GM12864 (cell line): ENCODE results near the gene MYF6.

Experiments
- DNase-seq: peaks from one replicate; pipeline ENCODE4 v3.0.0-alpha.2; 2011; ENCODE audit warnings: low read depth
- H3K4me3 ChIP-seq: 2 replicates; pipeline ENCODE4 v1.5.1; 2011; ENCODE audit warnings: mild to moderate bottlenecking, low read depth, low read length, control low read depth
- TF ChIP-seq, protein P1 (sequence below): IDR thresholded peaks from 2 replicates; pipeline ENCODE4 v1.5.1; 2011; ENCODE audit warnings: low read depth, mild to moderate bottlenecking, moderate library complexity, low read length, control low read depth, inconsistent platforms; ENCODE audit errors: missing control alignments

MYF6 gene

DNA sequence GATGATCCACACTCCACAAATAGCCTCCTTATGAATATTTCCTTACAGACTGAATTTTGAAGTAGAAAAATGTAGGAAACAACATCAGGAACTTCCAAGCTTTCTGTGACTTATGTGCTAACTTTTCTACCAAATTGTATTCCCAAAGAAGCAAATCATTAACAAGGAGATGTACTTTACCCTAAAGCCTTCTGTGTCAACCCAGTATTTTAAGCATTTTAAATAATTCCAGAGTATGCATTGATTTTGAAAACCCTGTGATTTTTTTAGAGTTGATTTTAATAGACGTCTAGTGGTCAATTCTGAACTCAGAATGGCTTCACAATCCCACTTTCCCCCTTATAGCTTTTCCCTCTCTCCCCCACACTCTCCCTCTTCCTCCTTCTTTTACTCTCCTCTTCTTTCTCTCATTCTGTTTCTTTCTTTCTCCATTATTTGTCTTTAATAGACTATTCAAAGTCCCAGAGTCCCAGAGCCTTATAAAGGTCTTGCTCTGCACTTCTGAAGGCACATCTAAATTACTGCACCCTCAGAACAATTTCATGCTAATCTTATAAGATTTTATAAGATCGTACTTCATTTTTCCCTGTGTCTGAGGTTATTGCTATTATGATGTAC lies 10.1 kb upstream of the MYF6 start:
- DNase-seq, result no peak

DNA sequence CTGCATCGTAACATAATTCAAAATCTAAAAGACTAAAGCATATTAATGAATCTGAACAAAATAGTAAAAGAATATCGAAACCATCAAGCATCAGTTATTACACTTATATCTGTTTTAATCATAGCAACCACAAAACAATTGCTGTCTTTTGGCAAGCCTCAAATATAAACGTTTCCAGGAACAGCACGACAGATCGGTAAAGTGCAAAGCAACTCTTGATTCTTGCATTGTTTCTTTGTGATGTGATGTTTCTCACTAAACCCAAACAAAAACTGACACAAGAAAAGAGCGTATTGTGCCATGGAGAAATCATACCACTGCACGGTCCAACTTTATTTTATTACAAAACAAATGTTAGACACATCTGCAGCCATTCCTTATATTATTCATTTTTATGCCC lies 9.2 kb upstream of the MYF6 start:
- no peak for DNase-seq
- TF ChIP-seq, protein P1, sequence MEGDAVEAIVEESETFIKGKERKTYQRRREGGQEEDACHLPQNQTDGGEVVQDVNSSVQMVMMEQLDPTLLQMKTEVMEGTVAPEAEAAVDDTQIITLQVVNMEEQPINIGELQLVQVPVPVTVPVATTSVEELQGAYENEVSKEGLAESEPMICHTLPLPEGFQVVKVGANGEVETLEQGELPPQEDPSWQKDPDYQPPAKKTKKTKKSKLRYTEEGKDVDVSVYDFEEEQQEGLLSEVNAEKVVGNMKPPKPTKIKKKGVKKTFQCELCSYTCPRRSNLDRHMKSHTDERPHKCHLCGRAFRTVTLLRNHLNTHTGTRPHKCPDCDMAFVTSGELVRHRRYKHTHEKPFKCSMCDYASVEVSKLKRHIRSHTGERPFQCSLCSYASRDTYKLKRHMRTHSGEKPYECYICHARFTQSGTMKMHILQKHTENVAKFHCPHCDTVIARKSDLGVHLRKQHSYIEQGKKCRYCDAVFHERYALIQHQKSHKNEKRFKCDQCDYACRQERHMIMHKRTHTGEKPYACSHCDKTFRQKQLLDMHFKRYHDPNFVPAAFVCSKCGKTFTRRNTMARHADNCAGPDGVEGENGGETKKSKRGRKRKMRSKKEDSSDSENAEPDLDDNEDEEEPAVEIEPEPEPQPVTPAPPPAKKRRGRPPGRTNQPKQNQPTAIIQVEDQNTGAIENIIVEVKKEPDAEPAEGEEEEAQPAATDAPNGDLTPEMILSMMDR, result no peak
- H3K4me3 ChIP-seq, result no peak overlapping the region

More for the DNA sequence above, 10.1 kb upstream of the MYF6 start:
- TF ChIP-seq, protein P1, result no peak
- no peak overlapping the region for H3K4me3 ChIP-seq

DNA sequence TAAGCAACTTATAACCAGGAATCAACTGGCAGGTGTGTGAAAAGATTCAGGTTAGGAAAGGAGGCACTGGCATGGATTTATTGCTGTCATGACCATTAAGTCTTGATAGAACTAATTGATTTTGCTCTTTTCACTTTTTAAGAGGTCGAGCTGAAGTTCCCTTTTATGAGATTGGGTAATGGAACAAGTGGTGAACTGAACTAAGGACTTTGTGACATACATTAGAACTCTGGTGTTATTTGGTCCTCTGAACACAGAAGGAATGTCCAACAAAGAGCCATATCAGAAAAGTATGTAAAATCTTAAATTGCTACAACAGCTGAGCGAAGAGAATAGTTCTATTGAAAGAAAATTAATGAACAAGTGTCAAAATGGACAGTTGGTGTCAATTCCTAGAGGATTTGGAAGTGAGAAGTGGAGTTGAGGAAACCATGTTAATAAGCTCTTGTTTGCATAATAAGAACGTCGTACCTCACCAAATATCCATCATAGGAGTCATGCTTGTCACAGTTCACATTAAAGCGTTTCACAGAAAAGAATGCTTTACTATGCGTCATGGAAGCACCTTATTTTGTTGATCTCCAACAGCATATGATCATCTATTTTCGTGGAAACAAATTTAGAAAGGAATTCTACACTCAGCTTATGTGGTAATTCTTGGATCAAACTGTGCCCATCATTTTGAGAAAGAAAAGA lies 8.4 kb upstream of the MYF6 start:
- TF ChIP-seq, protein P1, result no peak
- no peak overlapping the region for H3K4me3 ChIP-seq
- no peak for DNase-seq

DNA sequence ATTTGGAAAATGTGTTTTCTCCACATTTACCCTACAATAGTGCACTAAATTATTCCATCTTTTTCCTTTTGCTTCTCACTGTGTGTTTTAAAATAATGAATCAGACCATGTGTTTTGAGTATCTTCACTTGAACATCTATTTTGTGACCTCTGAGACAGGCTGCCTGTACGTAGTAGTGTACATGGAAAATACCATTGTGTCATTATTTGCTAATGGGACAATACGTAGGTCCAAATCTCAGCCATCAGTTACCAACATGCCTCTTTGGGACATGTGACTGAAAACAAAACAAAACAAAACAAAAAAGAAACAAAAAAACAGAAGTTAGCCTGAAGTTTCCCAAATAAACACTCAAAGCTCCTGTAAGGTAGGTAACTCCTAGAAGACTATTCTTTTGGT lies 7.1 kb upstream of the MYF6 start:
- no peak overlapping the region for H3K4me3 ChIP-seq
- peak; percentile 18 for DNase-seq
- TF ChIP-seq, protein P1, result no peak

- no peak for DNase-seq
- H3K4me3 ChIP-seq, result no peak overlapping the region
- TF ChIP-seq, protein P1, result no peak
Observed at GRCh38 chr12:80701388-80701787, 6.0 kb upstream of the MYF6 start.

DNA sequence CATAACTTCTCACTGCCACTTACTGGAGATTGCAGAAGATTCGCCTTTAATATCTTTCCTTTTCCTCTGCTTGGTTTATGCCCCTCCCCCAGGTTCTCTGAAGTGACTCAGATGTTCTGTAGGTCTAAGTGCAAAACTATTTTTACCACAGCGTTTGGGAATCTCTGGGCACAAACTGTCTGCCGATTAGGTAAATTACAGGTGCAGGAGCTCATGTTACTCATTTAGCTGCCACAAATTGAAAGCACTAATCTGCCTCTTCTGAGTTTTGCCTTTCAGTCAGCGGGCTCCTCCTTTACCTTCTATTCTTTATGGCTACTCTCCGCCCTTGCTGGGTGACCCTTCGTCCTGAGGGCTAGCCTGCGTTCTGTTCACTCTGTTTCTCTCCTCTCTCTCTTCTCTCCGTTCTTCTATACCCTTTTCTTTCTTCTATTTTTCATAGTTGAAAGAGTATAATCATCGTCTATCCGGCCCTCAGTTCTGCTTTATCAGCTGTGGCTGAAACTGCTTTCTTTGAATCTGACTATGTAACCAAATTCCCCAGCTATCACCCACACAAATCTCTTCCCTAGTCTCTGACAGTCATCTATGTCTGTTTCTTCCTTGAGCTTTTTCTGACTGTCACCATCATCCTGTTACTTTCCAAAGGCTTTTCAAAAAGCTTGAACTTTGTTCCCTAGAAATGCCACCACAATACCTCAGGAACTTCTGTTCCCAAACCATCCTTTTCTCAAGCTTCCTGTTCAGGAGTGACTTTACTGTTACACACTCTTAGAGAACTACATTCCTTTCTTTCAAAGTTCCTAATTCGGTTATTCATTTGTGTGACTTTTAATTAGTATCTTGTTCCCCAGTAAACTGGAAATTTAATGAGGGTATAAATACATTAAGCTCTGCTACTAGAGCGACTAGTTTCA lies 4.3 kb upstream of the MYF6 start:
- H3K4me3 ChIP-seq, result peak overlapping the region; percentile 60
- peak; percentile 49 for DNase-seq
- TF ChIP-seq, protein P1, result no peak
